SU-DHL-6 (cell line): ENCODE measurements around the gene MS4A18.

ENCODE experiments used
- H2AFZ ChIP-seq: fragments of 200-600 bp; sonication (generic); 2 replicates; pipeline ENCODE4 v1.6.1; 2014; ENCODE audit warnings: low read depth, mild to moderate bottlenecking, moderate library complexity, mixed read lengths, antibody characterized with exemption, low read length; ENCODE audit not compliant: severe bottlenecking
- H3F3A ChIP-seq: fragments of 200-600 bp; shearing (Covaris generic); 2 replicates; pipeline ENCODE4 v1.6.0; 2016; ENCODE audit warnings: antibody characterized with exemption, mild to moderate bottlenecking; ENCODE audit not compliant: insufficient read depth
- H3K27ac ChIP-seq: fragments of 200-600 bp; sonication (generic); 2 replicates; pipeline ENCODE4 v1.5.1; 2016; ENCODE audit warnings: low read depth, mild to moderate bottlenecking, low read length, moderate library complexity, mixed read lengths
- H3K27me3 ChIP-seq: fragments of 200-600 bp; sonication (generic), shearing (Covaris generic); 2 replicates; pipeline ENCODE4 v1.6.0; 2014; ENCODE audit warnings: mild to moderate bottlenecking, low read length
- H3K36me3 ChIP-seq: fragments of 200-600 bp; sonication (generic); 2 replicates; pipeline ENCODE4 v1.6.1; 2014; ENCODE audit warnings: mild to moderate bottlenecking, low read length, mixed read lengths
- H3K4me2 ChIP-seq: fragments of 300-600, 200-600 bp; shearing (Covaris generic), sonication (generic); 2 replicates; pipeline ENCODE4 v1.6.0; 2014; ENCODE audit warnings: low read length, low read depth, mild to moderate bottlenecking; ENCODE audit not compliant: poor library complexity, severe bottlenecking
- H3K4me3 ChIP-seq: fragments of 200-600 bp; sonication (generic); 2 replicates; pipeline ENCODE4 v1.5.1; 2014; ENCODE audit warnings: antibody characterized with exemption, low read length, mild to moderate bottlenecking, mixed read lengths; ENCODE audit not compliant: insufficient read depth, poor library complexity, severe bottlenecking
- H3K79me2 ChIP-seq: fragments of 200-600 bp; sonication (generic); 2 replicates; pipeline ENCODE4 v1.6.1; 2014; ENCODE audit warnings: mild to moderate bottlenecking, low read length, moderate library complexity; ENCODE audit not compliant: insufficient read depth
- H3K9ac ChIP-seq: fragments of 200-600 bp; sonication (generic); 2 replicates; pipeline ENCODE4 v1.7.0; 2014; ENCODE audit warnings: mild to moderate bottlenecking, low read length
- H3K9me2 ChIP-seq: fragments of 200-600 bp; sonication (generic); replicated peaks from 2 replicates; pipeline ENCODE4 v1.6.1; 2014; ENCODE audit warnings: low read length; ENCODE audit not compliant: insufficient read depth
- H3K9me3 ChIP-seq: fragments of 200-600 bp; sonication (generic); 2 replicates; pipeline ENCODE4 v1.6.1; 2014; ENCODE audit warnings: low read length, mixed read lengths; ENCODE audit not compliant: insufficient read depth
- H4K20me1 ChIP-seq: fragments of 200-600 bp; sonication (generic); 2 replicates; pipeline ENCODE4 v1.6.1; 2014; ENCODE audit warnings: low read depth, mild to moderate bottlenecking, antibody characterized with exemption, low read length, moderate library complexity, mixed read lengths
- EZH2phosphoT487 ChIP-seq: fragments of 200-600 bp; sonication (generic), shearing (Covaris generic); conservative IDR thresholded peaks from 2 replicates; pipeline ENCODE4 v1.6.1; 2018; ENCODE audit warnings: mild to moderate bottlenecking, antibody characterized with exemption, low read length, moderate library complexity, mixed read lengths
- TF ChIP-seq, protein P1 (sequence below): fragments of 200-600 bp; sonication (generic); IDR thresholded peaks from one replicate; pipeline ENCODE4 v1.5.1; 2017; ENCODE audit warnings: antibody characterized with exemption, mild to moderate bottlenecking, low read length, moderate library complexity; ENCODE audit not compliant: insufficient read depth, poor library complexity, severe bottlenecking

The MS4A18 gene

DNA sequence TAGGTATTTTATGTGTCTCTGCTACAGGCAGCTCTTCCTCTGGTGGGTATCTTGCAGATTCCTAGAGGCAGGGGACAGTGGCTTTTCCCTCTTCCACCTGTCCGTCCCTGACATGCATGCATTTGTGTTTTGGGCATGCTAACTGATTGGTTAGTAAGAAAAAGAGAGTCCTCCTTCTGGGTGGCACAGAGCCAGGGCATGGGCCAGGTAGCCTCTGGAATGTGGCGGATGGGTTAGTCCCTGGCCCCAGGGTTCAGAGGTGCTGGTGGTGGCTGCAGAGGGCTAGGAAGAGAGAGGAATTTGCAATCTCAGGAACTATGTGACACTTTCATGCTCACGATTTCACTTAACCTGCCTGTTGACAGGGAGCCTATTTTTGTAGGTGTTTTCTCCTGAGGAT, 26.4 kb downstream of the MS4A18 start:
- H3F3A ChIP-seq: no peaks in the 10 kb centered on the region
- no peak overlapping the region for H3K27ac ChIP-seq
- H4K20me1 ChIP-seq: no peaks in the 10 kb centered on the region
- no peak overlapping the region for H3K9ac ChIP-seq
- H3K9me3 ChIP-seq: no peaks in the 10 kb centered on the region
- H3K4me3 ChIP-seq: no peak overlapping the region
- H3K4me2 ChIP-seq: no peak overlapping the region
- no peaks in the 10 kb centered on the region for H3K79me2 ChIP-seq
- no peak overlapping the region for H2AFZ ChIP-seq
- no peaks in the 10 kb centered on the region for H3K27me3 ChIP-seq
- TF ChIP-seq EZH2phosphoT487: no peak
- TF ChIP-seq, protein P1, sequence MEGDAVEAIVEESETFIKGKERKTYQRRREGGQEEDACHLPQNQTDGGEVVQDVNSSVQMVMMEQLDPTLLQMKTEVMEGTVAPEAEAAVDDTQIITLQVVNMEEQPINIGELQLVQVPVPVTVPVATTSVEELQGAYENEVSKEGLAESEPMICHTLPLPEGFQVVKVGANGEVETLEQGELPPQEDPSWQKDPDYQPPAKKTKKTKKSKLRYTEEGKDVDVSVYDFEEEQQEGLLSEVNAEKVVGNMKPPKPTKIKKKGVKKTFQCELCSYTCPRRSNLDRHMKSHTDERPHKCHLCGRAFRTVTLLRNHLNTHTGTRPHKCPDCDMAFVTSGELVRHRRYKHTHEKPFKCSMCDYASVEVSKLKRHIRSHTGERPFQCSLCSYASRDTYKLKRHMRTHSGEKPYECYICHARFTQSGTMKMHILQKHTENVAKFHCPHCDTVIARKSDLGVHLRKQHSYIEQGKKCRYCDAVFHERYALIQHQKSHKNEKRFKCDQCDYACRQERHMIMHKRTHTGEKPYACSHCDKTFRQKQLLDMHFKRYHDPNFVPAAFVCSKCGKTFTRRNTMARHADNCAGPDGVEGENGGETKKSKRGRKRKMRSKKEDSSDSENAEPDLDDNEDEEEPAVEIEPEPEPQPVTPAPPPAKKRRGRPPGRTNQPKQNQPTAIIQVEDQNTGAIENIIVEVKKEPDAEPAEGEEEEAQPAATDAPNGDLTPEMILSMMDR: no peak
- no peaks in the 10 kb centered on the region for H3K36me3 ChIP-seq
- no peaks in the 10 kb centered on the region for H3K9me2 ChIP-seq

DNA sequence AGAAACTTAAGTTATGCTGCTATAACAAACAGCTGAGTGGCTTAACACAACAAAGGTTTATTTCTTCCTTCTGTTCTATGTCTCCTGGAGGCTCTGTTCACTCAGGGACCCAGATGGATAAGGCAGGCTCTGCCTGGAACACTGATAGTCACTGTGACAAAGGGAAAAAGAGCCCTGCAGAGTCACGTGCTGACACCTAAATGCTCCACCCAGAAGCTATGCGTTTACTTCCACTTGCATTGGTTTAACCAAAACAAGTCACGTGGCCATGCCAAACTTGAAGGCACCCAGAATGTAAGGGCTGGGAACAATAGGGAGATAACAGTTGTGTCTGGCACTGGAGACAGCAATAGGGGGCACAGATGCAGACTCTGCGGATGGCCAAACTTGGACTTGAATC, 28.8 kb downstream of the MS4A18 start:
- no peaks in the 10 kb centered on the region for H3K79me2 ChIP-seq
- TF ChIP-seq EZH2phosphoT487: no peak
- TF ChIP-seq, protein P1: no peak
- no peak overlapping the region for H3K4me3 ChIP-seq
- no peak overlapping the region for H3K9ac ChIP-seq
- no peaks in the 10 kb centered on the region for H4K20me1 ChIP-seq
- H2AFZ ChIP-seq: no peak overlapping the region
- H3K4me2 ChIP-seq: no peak overlapping the region
- no peak overlapping the region for H3K27ac ChIP-seq
- H3K36me3 ChIP-seq: no peaks in the 10 kb centered on the region
- H3K9me3 ChIP-seq: no peaks in the 10 kb centered on the region
- H3K9me2 ChIP-seq: no peaks in the 10 kb centered on the region
- no peaks in the 10 kb centered on the region for H3K27me3 ChIP-seq
- no peaks in the 10 kb centered on the region for H3F3A ChIP-seq

DNA sequence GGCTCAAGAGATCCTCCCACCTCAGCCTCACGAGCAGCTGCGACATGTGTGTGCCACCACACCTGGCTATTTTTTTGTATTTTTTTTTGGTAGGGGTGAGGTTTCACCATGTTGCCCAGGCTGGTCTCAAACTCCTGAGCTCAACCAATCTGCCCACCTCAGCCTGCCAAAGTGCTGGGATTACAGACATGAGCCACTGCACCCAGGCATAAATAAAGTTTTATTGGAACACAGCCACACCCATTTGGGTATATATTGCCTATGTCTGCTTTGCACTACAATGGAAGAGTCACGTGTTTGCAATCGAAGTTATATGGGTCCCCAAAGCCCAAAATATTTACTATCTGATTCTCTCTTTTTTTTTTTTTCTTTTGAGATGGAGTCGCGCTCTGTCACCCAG, 30.4 kb downstream of the MS4A18 start:
- Histone ChIP-seq H3K4me2 (no peak overlapping the region), H3K9me3 (no peaks in the 10 kb centered on the region), H3K4me3 (no peak overlapping the region), H2AFZ (no peak overlapping the region), H3K27me3 (no peaks in the 10 kb centered on the region), H3K79me2 (no peaks in the 10 kb centered on the region), H3K27ac (no peak overlapping the region), H4K20me1 (no peaks in the 10 kb centered on the region), H3F3A (no peaks in the 10 kb centered on the region), H3K9me2 (no peaks in the 10 kb centered on the region), H3K36me3 (no peaks in the 10 kb centered on the region), H3K9ac (no peak overlapping the region)
- TF ChIP-seq, protein P1: no peak
